Fibroblast of skin of abdomen (primary cell): ENCODE results near the gene LILRA5.
"Not testable (repeated sequence)": the region's sequence is repeated elsewhere in the genome, so short reads cannot be mapped to it uniquely, and the experiment has no call there.

Experiments used
- DNase-seq: peaks from one replicate; pipeline ENCODE4 v3.0.0-alpha.2; 2013

Gene LILRA5

DNA sequence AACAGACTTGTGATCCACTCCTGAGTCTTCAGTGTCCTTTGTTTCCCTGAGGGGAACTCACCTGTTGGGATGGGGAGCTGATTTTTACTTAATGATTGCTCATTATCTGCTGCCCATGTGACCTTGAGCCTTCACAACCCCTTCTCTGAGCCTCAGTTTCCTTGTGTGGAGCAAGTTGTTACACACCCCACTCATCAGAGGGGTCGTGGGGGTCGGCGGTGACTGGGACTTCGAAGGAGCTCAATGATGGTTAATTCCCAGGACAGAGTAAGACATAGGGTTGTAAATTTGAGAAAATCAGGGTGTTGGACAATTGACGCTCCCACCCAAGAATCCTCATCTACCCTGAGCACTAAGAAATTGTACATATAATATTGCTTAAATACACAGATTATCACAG is 13.5 kb downstream of the LILRA5 start:
- DNase-seq, result no peak

DNA sequence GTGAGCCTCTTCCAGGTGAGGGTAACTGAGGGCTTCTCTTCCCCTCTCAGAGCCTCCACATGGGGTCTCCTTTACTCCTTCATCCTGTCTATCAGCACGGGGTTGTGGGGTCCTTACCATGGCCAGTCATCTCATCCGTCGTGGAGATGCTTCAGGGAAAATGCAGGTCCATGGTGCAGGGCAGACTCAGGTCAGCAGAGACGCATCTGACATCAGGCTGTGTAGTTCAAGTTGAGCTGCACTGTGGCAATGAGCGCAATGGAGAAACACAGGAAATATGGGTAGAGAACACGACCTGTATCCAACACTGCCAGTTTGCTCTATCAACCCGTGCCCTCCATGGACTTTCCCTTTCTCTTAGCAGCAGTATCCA is 13.9 kb downstream of the LILRA5 start:
- no peak for DNase-seq

DNA sequence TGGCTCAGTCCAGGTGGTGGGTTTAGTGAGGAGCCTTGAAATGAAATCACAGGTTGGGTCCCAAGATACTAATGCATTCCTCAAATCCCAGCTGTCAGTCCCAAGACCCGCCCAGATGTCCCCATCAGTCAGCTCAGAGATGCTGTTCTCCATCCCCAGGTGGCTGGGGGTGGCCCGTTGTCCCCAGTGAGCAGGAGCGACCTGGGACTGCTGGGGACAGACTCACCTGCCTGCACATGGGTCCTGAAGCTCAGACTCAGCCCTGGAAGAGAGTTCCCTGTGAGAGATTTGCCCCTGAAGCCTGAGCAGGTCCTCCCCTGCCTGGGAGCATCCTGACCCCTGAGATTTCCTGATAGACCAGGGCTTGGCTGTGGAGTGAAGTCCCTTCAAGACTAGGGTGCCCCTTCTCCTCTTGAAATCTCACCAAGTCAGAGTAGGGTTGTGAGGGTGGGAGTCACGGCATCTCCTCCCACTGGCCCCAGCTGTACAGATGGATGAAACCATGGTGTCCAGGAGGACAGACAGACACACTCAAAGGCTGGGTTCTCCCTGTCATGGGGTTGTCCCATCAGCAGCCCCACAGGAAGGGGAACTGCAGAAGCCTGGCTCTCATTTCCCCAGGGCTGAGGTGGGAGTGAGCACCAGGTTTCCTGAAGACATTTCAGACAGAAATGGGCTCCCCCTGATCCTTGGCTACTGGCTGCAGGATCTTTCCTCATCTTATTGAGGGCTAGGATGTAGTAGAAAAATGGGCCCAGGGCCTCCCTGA is 14.4 kb downstream of the LILRA5 start:
- no peak for DNase-seq

DNA sequence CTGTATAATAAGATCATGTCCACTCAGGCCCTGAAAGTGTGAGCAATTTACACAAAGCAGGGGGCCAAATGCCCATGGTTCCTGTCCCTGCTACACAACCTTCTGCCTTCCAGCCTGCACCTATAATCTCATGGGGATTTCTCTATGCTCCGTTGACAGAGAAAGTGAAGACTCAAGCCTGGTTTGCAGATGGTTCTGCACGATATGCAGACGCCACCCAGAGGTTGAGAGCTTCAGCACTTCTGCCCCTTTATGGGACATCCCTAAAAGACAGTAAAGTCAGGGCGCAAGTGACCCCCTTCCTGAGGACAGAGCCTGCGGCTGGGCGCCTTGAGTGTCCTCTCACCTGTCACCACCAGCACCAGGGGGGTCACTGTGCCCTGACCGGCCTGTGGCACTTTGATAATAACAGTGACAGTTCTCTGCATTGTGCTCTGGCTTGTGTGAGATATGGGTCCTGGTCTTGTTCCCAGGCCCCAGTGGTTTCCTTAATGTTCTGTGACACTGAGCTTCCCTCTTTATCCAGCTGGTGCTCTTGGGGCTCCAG is 15.1 kb downstream of the LILRA5 start:
- no peak for DNase-seq

DNA sequence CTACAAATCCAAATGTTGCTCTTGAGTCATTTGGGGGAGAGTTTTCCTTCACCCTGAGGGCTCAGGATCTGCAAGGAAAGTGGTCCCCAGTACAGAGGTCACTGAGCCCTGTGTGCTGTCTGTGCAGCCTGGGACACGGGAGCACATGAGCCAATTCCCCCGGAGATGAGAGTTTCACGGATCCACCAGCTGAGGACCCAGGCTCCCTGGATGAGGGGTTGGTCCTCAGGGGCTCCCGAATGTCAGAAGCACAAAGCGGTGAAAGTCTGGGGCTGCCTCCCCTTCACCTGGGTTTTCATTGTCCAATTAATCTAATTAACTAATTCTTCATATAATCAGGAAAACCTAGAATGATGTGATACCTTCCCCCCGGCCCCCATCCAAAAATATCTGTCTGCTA is 18.4 kb downstream of the LILRA5 start:
- no peak for DNase-seq

DNA sequence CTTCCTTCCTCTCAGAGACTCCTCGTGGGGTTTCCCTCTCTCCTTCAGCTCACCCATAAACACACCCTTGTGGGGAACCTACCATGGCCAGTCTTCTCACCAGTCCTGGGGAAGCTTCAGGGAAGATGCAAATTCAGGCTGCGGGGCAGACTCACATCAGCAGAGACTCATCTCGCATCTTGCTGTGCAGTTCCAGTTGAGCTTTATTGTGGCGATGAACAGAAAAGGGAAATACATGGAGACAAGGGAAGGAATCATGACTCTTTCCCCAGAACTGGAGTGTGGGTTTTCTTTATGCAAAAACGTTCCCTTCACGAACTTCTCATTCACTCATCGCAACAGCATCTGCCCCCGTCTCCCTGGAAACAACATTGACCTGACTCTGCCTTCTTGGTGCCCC is 23.8 kb downstream of the LILRA5 start:
- DNase-seq, result not testable (repeated sequence)

DNA sequence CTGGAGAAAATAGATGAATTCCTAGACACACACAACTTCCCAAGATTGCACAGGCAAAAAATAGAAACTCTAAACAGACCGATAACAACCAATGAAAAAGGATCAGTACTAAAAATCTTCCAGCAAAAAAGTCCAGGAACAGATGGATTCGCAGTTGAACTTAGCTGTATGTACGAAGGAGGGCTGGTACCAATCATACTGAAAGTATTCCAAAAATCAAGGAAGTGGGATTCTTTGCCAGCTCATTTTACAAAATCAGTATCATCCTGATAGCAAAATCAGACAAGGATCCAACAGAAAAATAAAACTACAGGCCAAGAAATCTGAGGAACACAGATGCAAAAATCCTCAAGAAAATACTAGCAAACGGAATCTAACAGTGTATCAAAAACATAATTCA is 25.5 kb downstream of the LILRA5 start:
- DNase-seq, result peak; percentile 67

DNA sequence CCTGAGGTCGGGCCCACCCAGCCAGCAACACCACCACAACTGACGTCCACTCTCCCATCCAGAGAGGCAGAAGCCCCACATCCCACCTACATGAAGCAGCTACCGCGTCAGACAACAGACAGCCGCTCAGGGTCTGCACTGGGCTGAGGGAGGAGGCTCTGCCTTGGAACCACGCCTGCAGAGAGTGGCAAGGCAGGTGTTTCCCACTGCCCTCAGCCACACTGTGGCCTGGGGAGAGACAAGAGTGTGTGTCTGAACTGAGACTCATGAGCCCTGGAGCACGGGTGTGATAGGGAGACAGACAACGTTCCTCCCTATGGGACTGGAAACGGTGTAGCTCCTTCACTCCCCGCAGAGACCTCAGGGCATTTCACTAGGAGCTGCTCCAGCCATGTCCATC is 26.7 kb downstream of the LILRA5 start:
- not testable (repeated sequence) for DNase-seq

DNA sequence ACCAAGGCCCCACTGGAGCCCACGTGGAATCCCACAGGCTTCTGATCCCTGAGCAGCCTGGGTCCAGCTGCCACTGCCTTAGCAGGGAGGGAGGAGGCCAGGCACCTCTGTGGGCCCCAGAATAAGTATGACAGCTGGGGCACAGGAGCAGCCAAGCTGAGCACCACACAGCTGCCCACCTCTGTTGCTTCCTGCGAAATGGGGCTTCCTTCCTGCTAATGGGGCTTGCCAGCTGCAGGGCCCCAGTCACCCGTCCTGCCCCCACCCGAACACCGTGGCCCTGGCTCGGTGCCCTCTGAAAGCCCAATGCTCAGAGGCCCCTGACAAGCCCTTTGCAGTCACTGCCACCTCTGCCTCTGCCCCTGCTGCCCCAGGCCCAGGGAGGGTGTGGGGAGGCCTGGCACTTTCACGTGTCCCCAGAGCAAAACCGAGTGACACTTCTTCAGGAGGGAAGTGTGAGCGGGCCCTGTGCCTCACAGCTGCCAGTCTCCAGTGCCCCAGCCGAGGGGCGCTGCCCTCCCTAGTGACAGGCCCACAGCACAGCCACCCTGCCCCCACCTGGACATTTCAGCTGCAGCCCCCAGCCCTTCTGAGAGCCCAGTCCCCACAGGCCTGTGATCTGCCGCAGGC is 27.4 kb downstream of the LILRA5 start:
- not testable (repeated sequence) for DNase-seq

DNA sequence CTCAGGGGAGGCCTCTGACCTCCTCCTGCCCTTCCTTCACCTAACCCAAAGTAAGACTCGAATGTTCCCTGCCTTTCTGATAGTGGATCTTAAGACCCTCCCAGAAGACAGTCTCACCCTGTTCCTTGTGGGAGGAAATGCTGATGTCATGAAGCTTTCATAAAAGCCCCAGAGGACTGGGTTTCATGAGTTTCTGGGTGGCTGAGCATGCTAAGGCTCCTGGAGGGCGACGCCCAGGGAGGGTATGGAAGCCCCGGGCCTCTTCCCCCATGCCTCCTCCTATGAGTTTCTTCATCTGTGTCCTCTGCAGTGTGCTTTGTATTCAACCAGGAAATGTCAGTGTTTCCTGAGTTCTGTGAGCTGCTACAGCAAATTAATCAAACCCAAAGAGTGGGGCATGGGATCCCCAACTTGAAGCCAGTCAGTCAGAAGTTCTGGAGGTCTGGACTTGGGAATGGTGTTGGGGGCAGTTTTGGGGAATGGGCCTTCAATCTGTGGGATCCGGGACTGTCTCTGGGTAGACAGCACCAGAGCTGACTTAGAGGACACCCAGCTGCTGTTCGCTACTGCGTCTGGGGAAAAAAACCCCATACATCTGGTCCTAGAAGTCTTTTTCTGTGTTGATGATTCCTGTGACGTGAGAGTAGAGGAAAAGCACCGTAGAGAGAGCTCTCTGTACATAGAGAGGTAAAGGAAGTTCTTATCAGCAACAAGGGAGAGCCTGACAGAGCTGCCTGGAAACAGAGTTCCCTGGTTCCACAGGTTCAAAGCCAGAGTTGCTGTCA is 30.1 kb downstream of the LILRA5 start:
- no peak for DNase-seq

DNA sequence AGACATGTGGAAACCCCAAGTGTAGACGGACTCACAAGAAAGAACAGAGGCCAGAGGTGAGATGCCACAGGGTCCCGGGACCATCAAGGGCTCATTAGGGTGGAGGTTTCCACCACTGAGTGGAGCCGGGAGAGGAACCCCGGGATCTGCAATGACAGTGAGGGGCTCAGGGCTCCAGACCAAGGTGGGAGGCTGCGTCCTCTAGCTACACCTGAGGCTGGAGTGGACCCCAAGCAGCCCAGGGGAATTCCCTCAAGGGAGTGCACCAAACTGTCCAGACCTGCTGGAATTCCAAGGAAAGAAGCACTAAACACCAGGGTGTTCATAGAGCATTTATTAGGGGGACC is 31.3 kb downstream of the LILRA5 start:
- DNase-seq, result not testable (repeated sequence)

DNA sequence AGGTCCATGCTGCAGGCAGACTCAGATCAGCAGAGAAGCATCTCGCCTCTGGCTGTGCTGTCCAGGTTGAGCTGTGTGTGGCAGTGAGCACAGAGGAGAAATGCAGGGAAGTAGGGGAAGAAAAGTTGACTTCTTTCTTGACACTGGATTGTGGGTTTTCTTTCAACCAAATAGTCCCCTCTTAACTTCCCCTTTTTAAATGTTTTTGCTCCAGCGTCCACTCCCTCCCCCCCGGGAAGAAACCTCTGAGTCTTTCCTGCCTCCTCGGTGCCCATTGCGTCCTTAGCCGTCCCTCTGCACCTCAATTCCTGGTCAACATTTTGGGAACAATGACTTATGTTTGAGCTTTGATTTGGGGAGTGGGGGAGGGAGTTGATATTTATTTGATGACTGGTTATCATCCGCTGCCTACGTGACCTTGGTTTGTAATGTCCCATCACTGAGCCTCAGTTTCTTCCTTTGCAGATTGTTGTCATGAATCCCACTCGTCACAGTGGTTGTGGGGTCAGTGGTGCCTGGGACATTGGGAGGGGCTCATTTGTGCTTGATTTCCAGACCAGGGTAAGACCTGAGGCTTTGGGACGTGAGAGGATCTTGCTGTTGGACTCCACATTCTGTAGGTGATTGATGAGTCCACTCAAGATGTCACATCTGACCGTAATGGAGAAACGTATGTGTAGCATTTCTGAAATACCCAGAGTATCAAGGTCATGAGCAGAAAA is 31.8 kb downstream of the LILRA5 start, which contains the start of gene LILRB2:
TSS of gene LILRB2 (minus strand) at position 104 of the 722 bp plus-strand sequence. CDS start 614 bp downstream, outside the sequence.
- DNase-seq, result no peak

DNA sequence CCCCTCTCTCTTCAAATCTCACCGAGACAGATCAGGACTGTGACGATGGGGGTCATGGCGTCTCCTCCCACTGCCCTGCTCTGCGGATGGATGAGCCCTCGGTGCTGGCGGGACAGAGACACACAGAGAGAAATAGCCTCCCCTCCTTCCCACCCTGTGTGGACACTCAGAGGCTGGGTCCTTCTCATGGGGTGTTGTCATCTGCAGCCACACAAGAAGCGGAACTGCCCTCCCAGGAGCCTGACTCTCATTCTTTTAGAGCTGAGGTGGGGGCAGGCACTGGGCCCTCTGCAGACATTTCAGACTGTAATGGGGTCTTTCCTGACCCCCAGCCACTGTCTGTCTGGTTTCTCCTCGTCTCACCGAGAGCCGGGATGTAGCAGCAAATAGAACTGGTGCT is 32.5 kb downstream of the LILRA5 start:
- DNase-seq, result not testable (repeated sequence)

DNA sequence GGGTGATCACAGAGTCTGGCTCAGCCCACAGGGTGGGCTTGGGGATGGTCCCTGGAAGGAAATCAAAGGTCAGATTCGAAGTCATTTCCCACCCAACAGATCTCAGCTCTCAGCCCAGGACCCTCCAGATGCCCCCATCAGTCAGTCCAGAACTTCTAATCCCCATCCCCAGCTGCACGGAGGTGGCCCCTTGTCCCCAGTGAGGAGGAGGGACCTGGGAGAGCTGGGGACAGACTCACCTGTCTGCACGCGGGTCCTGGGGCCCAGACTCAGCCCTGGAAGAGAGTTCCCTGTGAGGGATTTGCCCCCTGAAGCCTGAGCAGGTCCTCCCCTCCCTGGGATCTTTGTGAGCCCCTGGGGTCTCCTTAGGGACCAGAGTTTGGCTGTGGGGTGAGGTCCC is 32.9 kb downstream of the LILRA5 start:
- DNase-seq, result not testable (repeated sequence)

DNA sequence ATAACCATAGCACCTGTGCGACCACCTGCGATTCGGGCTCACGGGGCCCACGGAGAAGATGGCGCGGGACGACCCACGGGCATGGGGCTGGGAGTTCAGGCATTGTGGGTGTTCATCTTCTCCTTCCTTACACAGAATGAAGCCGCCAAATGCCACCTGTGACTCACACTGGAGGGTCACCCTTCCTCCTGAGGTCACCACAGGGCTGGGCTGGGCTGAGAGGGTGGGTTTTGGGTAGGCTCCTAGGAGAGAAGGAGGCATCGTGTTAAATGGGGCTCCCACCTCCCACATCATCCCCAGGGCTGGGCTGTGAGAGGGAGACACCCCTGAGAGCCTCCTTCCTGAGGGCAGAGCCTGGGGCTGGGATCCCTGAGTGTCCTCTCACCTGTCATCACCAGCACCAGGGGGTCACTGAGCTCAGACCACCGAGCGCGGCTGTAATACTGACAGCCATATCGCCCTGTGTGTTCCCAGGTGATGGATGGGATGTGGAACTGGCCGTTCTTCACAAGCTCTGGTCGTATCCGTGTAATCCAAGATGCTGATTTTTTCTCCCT is 33.5 kb downstream of the LILRA5 start:
- DNase-seq, result no peak

DNA sequence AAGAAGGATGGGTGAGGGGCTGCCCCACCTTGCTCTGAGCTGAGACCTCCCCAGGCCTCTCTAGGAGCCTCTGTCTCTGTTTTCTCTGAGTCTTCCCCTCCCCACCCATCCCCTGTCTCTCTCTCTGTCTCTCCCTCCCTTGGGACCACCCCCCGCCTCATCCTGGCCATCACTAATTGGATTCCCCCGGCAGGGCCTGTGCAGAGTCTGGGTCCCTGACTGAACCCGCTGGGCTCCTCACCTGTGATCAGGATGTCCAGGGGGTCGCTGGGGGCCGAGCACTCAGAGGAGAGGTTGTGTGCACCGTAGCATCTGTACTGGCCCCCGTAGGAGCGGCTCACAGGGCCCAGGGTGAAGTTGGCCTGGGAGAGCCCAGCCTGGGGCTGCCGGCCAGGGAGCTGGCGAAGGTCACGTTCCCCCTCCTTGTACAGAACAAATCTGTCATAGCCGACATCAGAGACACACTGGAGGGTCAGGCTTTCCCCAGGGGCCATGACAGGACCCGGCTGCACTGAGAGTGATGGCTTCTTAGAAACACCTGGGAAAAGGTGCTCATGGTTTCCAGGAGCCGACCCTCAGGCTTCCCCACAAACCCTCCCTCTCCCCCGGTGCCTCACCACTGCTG is 34.3 kb downstream of the LILRA5 start:
- not testable (repeated sequence) for DNase-seq

DNA sequence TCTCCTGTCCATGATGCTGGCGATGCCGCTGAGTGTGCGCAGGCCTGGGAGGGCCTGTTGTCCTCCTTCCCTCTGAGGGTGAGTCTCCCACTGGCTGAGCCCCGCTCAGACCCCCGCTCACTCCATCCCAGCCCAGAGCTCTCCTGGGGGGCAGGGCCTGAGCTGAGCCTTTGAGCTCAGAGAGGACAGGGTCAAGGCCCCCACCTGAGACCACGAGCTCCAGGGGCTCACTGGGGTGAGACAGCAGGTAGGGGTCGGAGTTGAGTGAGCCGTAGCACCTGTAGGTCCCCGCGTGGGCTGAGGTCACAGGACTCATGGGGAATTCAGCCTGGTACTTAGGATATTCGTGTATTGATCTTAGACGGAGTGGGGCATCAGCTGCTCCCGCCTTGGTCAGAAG is 34.9 kb downstream of the LILRA5 start:
- DNase-seq, result not testable (repeated sequence)

DNA sequence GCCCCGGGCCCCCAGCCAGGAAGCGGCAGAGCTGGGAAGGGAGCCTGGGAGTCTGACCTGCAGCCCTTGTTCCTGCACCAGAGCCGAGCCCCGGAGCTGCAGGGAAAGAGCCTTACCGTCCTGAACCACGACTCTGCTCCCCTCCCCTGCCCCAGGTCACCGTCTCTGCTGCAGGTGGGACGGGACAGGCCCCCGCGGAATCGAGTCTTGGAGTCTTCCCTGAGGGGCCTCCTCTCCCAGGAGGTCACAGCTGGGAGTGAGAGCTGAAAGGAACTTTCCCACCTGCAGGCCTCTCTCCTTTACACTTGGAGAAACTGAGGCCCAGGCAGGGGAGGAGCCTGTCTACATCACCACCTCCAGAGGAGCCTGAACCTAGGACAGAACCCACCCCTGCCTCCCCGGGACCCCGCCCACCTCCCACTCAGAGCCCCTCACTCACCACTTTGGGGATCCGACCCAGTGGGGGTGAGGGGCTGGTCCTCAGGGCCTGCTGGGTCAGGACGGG is 35.8 kb downstream of the LILRA5 start:
- not testable (repeated sequence) for DNase-seq

DNA sequence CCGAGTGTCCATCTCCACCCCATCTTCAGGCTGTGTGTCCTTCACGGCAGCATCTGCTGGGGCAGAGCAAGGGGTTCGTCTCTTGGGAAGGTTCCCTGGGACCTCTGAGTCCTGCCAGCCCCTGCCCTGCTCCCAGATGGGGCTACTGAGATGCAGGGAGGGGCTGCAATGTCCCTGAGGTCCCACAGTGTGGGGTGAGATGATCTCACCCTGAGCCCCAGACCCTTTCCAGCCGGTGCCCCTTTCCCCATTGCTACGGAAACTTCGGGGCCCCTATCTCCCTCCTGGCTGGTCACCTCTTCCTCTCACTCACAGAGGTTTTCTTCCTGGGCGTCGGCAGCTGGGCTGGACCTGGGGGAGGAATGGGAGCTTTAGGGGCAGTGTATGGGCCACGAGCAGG is 37.0 kb downstream of the LILRA5 start:
- DNase-seq, result no peak

DNA sequence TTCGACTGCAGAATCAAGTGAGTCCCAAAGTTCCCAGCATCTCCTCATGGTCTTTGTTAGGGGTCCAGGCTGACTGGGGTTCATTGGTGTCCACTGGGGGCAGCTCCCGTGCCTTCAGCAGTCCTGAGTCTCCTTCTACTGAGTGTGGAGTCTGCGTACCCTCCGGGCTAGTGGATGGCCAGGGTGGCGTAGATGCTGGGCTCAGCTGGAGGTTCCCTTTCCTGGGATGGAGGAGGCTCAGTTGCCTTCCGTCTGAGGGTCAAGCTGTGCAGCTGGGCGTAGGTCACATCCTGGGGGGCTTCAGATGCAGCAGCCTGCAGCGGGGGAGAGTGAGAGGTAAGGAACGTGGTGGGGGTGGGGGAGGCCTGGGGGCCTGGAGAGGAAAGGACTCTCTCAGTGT is 38.5 kb downstream of the LILRA5 start:
- not testable (repeated sequence) for DNase-seq

DNA sequence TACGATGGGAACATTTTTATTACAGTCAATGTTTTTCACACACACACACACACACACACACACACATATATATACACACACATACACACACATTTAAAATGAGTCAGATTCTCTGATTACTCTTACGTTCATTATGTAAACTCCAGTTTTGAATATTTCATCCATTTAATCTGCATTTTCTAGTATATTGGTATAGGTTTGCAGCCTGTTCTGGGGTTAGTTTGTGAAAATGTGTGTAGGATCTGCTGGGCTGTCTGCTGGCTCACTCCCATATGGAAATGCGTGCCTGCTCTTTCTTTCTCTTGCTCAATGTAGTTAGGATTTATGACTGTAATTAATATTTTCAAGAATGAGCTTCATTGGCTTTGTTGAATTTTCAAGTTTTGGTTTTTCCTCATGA is 39.1 kb downstream of the LILRA5 start:
- no peak for DNase-seq

DNA sequence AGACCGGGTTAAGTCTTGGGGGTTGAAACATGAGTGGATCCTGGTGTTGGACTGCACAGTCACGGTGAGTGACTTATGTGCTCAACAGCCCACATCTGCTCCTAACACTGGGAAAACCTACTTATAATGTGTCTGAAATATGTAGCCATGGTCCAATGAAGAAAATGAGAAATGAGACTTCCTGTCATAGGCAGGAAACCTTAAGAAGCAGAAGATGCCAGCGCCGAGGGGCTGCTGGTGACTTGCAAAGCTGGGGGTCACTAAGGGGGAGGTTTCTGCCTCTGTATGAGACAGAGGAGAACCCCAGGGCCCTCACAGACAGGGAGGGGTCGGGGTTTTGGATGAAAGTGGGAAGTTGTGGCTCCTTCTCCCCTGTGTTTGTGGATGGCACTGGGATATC is 40.8 kb downstream of the LILRA5 start:
- DNase-seq, result not testable (repeated sequence)
